ENCODE measurements around the gene IVD.

Gene IVD

DNA sequence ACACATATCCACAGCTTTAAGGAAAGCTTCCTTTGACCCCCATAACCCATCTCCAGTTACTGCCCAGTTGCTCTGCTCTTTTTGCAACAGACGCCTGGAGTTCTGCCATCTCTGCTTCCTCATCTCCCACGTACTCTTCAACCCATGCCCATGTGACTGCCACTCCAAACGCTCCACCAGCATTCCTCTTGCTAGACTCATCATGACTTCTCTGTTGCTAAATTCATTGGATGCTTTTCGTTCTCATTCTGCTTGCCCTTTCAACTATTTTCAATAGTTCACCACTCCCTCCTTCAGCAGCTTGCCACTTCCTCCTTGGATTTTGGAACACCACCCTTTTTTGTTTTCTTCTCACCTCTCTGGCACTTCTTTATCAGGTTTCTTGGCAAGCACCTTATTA lies 25.7 kb upstream of the IVD start (continued):
- TF ChIP-seq BACH2 (CRISPR knock-in tag; IDR thresholded peaks at IDR 0.05; ENCODE audit: borderline replicate concordance) (no peak), TOX (CRISPR knock-in tag; IDR thresholded peaks at IDR 0.05; ENCODE audit: borderline replicate concordance) (no peak)

DNA sequence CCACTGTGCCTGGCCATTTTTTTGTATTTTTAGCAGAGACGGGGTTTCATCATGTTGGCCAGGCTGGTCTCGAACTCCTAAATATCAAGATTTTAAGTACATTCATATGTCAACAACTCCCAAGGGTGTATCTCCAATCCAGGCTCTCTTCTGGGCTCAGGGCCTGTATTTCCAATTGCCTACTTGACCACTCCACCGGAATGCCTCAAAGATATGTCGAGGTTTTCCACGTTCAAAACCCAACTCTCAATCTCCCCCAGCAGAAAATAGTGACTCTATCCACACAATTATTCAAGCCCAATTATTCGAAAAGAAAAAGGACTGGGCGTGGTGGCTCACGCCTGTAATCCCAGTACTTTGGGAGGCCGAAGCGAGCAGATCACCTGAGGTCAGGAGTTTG lies 25.0 kb upstream of the IVD start:
- TF ChIP-seq TCF4 (CRISPR knock-in tag; IDR thresholded peaks at IDR 0.05; ENCODE audit: borderline replicate concordance) = no peak
- TF ChIP-seq, protein P1, sequence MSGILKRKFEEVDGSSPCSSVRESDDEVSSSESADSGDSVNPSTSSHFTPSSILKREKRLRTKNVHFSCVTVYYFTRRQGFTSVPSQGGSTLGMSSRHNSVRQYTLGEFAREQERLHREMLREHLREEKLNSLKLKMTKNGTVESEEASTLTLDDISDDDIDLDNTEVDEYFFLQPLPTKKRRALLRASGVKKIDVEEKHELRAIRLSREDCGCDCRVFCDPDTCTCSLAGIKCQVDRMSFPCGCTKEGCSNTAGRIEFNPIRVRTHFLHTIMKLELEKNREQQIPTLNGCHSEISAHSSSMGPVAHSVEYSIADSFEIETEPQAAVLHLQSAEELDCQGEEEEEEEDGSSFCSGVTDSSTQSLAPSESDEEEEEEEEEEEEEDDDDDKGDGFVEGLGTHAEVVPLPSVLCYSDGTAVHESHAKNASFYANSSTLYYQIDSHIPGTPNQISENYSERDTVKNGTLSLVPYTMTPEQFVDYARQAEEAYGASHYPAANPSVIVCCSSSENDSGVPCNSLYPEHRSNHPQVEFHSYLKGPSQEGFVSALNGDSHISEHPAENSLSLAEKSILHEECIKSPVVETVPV (CRISPR knock-in tag; IDR thresholded peaks at IDR 0.05) = no peak
- TF ChIP-seq TOX (CRISPR knock-in tag; IDR thresholded peaks at IDR 0.05; ENCODE audit: borderline replicate concordance) = no peak
- no peak for TF ChIP-seq ZNF565 (CRISPR knock-in tag; conservative IDR thresholded peaks at IDR 0.05; ENCODE audit: low read depth)
- no peak for TF ChIP-seq ZNF8 (CRISPR knock-in tag; IDR thresholded peaks at IDR 0.05)
- TF ChIP-seq SNAI2 (CRISPR knock-in tag; IDR thresholded peaks at IDR 0.05) = no peak
- TF ChIP-seq ZFP3 (CRISPR knock-in tag; IDR thresholded peaks at IDR 0.05) = no peak
- TF ChIP-seq, protein P2, sequence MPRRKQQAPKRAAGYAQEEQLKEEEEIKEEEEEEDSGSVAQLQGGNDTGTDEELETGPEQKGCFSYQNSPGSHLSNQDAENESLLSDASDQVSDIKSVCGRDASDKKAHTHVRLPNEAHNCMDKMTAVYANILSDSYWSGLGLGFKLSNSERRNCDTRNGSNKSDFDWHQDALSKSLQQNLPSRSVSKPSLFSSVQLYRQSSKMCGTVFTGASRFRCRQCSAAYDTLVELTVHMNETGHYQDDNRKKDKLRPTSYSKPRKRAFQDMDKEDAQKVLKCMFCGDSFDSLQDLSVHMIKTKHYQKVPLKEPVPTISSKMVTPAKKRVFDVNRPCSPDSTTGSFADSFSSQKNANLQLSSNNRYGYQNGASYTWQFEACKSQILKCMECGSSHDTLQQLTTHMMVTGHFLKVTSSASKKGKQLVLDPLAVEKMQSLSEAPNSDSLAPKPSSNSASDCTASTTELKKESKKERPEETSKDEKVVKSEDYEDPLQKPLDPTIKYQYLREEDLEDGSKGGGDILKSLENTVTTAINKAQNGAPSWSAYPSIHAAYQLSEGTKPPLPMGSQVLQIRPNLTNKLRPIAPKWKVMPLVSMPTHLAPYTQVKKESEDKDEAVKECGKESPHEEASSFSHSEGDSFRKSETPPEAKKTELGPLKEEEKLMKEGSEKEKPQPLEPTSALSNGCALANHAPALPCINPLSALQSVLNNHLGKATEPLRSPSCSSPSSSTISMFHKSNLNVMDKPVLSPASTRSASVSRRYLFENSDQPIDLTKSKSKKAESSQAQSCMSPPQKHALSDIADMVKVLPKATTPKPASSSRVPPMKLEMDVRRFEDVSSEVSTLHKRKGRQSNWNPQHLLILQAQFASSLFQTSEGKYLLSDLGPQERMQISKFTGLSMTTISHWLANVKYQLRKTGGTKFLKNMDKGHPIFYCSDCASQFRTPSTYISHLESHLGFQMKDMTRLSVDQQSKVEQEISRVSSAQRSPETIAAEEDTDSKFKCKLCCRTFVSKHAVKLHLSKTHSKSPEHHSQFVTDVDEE (CRISPR knock-in tag; IDR thresholded peaks at IDR 0.05) = no peak
- no peak for TF ChIP-seq ZFP30 (CRISPR knock-in tag; IDR thresholded peaks at IDR 0.05)
- TF ChIP-seq ARNTL (CRISPR knock-in tag; IDR thresholded peaks at IDR 0.05; ENCODE audit: borderline replicate concordance, low read depth) = no peak
- no peak for TF ChIP-seq GLIS3 (CRISPR knock-in tag; IDR thresholded peaks at IDR 0.05)
- ATAC-seq = no peak

DNA sequence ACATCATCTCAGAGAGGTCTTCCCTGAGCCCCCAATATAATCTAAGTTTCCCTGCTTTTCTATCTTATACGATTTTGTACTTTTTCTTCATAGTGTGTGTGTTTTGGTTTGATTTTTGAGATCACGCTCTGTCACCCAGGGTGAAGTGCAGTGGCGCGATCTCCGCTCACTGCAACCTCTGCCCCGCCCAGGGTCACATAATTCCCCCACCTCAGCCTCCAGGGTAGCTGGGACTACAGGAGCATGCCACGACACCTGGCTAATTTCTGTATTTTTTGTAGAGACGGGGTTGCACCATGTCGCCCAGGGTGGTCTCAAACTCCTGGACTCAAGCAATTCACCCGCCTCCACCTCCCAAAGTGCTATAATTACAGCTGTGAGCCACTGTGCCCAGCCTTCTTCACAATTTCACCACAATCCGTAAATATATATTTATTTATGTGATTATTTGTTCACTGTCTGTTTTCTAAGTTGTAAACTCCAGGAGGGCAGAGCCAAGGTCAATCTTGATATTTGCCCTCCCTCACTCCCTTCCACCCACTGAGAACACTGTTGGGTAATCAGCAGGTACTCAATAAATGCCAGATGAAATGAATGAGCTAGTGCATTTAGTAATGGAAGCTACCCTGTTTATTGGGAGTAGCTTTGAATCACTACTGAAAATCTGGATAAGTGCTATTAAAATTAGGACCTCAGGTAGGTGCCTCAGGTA lies 23.6 kb upstream of the IVD start:
- no peak for TF ChIP-seq TCF4 (CRISPR knock-in tag; IDR thresholded peaks at IDR 0.05; ENCODE audit: borderline replicate concordance)
- TF ChIP-seq, protein P3, sequence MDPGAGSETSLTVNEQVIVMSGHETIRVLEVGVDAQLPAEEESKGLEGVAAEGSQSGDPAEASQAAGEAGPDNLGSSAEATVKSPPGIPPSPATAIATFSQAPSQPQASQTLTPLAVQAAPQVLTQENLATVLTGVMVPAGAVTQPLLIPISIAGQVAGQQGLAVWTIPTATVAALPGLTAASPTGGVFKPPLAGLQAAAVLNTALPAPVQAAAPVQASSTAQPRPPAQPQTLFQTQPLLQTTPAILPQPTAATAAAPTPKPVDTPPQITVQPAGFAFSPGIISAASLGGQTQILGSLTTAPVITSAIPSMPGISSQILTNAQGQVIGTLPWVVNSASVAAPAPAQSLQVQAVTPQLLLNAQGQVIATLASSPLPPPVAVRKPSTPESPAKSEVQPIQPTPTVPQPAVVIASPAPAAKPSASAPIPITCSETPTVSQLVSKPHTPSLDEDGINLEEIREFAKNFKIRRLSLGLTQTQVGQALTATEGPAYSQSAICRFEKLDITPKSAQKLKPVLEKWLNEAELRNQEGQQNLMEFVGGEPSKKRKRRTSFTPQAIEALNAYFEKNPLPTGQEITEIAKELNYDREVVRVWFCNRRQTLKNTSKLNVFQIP (CRISPR knock-in tag; IDR thresholded peaks at IDR 0.05; ENCODE audit: borderline replicate concordance, low read depth) = no peak
- TF ChIP-seq, protein P2 (CRISPR knock-in tag; IDR thresholded peaks at IDR 0.05) = no peak
- TF ChIP-seq ZFP3 (CRISPR knock-in tag; IDR thresholded peaks at IDR 0.05) = no peak
- ATAC-seq = no peak

DNA sequence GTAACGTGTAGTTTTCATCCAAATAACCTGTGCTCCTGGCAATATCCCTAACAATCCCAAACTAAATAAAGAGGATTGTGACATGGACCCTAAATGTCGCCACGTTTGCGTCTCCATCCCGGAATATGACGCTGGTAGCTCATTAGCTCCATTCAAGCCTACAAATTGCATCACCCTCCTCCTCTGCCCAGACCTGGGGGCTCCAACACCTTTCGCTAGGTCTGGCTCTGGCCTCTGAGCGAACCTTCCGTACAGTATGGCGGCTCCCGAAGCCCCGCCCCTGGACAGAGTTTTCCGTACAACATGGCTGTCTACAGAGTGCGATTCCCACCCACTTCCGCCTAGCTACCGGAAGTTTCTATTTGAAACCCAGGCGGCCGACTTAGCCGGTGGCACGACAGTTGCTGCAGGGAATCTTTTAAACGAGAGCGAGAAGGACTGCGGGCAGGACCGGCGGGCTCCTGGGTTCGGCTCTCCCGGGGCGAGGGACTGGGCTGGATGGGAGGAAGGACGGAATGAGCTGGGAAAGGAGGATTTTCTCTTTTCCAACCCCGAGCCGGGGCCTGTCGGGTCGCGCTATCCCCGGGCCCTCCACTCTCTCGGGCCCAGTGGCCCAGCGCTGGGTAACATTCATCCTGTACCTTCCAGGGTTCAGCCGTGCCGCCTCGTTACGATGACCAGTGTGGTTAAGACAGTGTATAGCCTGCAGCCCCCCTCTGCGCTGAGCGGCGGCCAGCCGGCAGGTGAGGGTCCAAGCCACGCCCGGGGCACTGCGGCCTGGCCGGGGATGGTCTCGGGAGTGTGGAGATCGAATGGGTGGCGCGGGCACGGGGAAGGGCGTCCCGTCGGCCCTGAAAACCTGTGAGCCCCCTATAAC lies 22.8 kb upstream of the IVD start, which contains the start of gene KNSTRN:
TSS of gene KNSTRN (plus strand) at position 142 of the 877 bp plus-strand sequence. CDS start at position 257, 115 bp downstream.
- no peak for TF ChIP-seq OSR1 (CRISPR knock-in tag; IDR thresholded peaks at IDR 0.05)
- TF ChIP-seq, protein P2 (CRISPR knock-in tag; IDR thresholded peaks at IDR 0.05) = 0 out of 2 replicates have a peak, but pooled peaks have one; percentile 36
- peak; percentile 98 for ATAC-seq
